GM18526 (cell line): ENCODE results near the gene MARK2.

ENCODE experiments used
- POLR2A ChIP-seq: IDR thresholded peaks from 3 replicates; pipeline ENCODE4 v1.6.1; 2011; ENCODE audit not compliant: insufficient read length; ENCODE audit errors: extremely low read depth

The MARK2 gene

DNA sequence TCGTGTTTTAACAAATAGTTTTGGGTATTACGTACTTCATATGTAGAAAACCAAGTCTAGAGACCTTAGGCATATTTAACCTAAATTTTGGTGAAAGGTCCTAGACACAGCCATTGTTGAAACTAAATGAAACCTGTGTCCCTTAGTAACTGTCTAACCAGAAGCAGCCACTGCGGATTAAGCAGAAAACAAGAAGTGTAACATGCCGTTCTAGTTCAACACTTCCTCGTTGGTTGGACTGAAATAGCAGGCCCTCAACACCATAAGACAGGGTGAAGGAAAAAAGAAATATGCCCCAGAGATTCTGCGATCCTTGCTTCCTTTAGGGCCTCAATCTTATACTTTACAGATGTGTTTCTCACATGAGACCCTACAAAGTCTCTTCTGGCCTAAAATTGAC is 101.9 kb downstream of the MARK2 start:
- TF ChIP-seq POLR2A: no peak

DNA sequence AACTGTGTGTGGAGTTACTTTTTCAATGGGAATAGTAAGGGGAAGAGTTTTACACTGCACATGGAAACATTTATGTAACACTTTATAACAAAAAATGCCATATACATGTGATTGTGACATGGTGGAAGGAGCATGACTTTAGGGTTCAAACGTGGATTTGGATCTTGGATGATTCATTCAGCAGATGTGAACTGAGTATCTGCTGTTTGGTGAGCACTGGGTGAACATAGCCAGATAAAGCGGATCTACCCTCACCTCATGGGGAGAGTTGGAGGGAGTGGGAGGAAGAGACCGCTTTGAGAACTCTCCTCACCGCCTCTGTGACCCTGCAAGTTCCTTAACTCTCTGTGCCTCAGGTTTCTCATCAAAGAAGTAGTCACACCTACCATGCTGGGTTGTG is 103.0 kb downstream of the MARK2 start:
- no peak for TF ChIP-seq POLR2A

DNA sequence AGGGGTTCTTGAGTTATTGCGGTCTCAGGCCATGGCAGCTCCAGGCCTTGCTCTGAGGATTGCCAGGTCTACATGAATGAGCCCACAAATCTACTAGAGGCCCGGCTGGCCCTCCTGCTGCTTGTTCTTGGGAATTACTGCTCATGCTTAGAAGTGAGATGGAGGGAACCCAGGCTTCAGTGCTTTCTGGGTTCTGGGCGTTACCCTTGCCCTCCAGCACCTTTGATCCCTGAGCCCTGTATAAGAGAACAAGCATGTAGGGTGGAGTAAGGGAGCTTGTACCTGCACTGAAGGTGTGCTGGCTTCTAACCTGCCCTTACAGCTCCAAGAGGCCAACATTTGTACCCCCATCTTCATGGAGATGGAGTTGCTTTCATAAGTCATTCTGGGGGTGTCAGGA is 103.9 kb downstream of the MARK2 start:
- no peak for TF ChIP-seq POLR2A

DNA sequence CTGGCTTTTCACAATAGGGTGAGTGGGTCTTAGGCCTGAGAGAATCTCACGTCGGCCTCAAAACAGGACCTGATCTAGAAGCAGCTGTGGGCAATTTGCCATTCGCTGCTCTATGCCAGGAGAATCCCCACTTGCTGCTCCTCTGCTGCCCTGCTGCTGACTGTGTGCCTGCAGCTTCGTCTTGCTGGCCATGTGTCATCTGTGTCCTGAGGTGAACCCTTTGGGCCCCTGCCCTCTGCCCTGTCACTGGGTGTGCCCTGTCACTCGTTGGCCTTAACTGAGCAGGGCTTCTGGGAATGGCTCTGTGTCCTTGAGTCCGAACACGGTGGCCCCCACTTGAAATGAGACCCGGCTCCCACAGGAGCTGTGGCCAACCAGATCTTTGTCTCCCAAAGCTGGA is 106.1 kb downstream of the MARK2 start:
- TF ChIP-seq POLR2A: no peak

DNA sequence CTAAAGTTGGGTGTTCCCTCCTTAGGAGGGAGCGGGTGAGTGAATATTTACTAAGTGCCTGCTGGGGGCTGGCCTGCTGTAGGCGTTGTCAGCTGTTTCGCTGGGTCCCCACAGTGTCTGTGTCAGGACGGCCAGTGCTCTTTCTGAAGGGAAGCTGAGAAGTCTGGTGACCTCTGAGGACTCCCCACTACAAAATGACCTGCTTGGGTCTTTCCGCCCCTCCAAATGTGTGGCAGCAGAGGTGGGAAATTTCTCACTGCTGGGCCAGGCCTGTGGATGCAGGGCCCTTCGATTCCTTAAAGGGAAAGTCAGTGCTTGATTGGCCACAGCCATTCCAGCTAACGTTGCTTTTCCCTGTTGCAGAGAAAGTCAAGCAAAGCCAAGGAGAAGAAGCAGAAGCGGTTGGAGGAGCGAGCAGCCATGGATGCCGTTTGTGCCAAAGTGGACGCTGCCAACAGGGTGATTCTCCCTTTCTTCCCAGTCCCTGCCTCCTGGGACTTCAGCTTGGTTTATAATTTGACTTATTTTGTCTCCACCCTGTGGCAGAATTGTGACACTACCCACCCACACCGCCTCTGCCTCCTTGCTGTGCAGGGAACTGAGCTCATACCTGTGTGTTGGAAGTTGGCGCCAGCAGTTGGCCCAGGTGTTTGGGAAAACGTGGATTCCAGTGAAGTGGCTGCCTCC is 106.7 kb downstream of the MARK2 start:
- TF ChIP-seq POLR2A: no peak

DNA sequence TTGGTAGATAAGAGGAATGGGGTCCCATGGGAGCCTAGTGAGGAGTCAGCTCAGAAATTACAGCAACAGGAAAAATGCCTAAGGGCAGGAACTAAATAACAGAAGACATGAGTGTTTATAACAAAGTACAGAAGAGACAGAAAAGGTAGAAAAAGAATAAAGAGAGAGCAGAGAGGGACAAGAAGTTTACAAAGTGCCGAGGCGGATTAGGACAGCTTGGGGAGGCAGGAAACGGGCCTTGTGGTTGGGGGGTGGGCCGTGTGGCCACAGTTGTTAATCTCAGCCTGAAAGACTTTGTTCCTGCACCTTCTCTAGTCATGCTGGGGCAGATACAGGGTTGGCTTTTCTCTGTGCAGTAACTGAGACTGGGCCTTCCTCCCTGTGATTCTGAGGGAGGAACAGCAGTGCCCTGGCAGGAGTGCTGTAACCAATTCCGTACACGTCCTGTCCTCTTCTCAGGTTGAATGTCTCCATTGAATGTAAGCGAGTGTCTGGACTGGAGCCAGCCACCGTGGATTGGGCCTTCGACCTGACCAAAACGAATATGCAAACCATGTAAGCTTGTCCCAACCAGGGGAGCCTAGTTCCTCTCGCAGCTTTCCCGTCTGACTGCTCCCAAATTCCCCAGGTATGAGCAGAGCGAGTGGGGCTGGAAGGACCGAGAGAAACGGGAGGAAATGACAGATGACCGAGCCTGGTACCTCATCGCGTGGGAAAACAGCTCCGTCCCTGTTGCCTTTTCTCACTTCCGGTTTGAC is 113.0 kb downstream of the MARK2 start:
- TF ChIP-seq POLR2A: no peak

DNA sequence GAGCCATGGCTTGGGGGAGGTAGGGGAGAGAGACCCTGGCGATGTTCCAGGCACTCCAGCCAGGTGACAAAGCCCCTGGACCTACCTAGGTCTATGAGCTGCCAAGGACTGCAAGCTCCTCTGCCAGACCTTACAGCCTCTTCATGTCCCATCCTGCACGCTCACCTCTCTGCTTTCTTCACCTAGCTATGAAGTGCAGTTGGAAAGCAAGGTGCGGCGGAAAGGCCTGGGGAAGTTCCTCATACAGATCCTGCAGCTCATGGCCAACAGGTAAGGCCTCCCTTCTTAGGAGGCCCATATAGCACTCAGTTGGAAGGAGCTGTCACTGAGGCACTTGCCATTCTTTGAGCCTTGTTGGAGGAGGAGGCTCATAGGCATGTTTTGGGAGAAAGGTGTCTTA is 113.7 kb downstream of the MARK2 start:
- TF ChIP-seq POLR2A: no peak

DNA sequence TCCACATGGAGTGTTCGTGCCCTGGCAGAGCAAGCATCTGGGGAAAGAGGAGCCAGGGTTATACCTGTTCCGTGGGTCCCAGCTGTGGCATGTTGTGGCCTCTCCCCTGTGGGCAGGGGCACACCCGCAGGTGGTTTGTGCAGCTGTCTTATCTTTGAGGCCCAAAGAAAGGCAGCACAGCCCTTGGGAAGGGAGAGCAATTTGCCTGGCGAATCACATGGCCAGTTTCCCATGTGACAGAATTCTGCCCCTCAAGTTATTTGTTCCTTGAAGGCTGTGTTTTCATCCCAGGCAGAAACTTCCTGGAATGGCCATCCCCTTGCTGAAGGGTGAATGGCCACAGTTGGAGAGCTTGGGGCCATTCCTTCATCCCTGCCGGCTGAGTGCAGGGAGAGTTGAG is 119.1 kb downstream of the MARK2 start:
- no peak for TF ChIP-seq POLR2A
